Amniotic stem cell (primary cell): ENCODE data around the gene DBNDD2.

Experiments used
- DNase-seq: peaks from one replicate; lab custom pipeline; 2025; lab: John Stamatoyannopoulos, UW

The DBNDD2 gene

GRCh38 chr20:45449528-45449927 lies 41.4 kb downstream of the DBNDD2 start:
- no peak for DNase-seq

- DNase-seq = no peak
Observed at GRCh38 chr20:45450097-45450818, 42.2 kb downstream of the DBNDD2 start.

- DNase-seq = no peak
Observed at GRCh38 chr20:45452238-45452637, 44.1 kb downstream of the DBNDD2 start.

GRCh38 chr20:45452772-45453691 lies 44.9 kb downstream of the DBNDD2 start:
- DNase-seq = no peak

DNA sequence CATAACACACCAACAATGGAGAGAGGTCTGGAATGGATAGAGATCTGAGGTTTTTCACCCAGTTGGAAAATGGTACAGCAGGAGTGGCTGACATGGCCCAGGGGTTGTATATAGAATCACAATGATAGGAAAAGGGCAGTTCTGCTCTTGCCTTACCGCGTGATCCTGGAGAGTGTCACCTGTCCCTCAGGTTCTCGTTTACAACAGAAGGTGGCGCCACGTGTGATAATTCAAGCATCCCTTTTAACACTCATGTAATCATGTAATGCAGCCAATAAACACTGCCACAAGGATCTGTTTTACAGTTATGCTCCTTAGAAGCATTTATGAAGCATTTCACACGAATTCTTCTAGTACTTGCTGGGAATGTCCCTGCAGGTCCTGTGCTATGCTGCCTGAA lies 48.5 kb downstream of the DBNDD2 start:
- DNase-seq = no peak

GRCh38 chr20:45459606-45460005 lies 51.5 kb downstream of the DBNDD2 start:
- no peak for DNase-seq
